Measurements from ENCODE around the gene WDR45. TPM values are rescaled to one million over a fixed set of nuclear protein-coding genes. Genes with fewer than 3 reads are reported as not detected.

The WDR45 gene
- total and polyA plus RNA-seq, 7 donors, result 49.5 to 102 (median 78.5) TPM

- H3K4me1 ChIP-seq, result no peaks in the 10 kb centered on the region
- intact Hi-C loops (cut with DNase I), result loop anchor here (10.0 kb wide), 1 partner anchor 65 kb away; the partner anchor contains the start of gene GPKOW
- no peaks in the 10 kb centered on the region for H3K36me3 ChIP-seq
- H3K27ac ChIP-seq, result no peak overlapping the region
- no peaks in the 10 kb centered on the region for H3K27me3 ChIP-seq
- no peaks in the 10 kb centered on the region for H3K9me3 ChIP-seq
- WGBS, 2 donors, result 18 to 65% methylated on average over 10 of the region's 10 CpGs
- no peak for DNase-seq
- TF ChIP-seq POLR2AphosphoS5 (IDR thresholded peaks at IDR 0.05), result no peak
- TF ChIP-seq EP300 (IDR thresholded peaks at IDR 0.05), result no peak
- TF ChIP-seq POLR2A (IDR thresholded peaks at IDR 0.05), result no peak
- TF ChIP-seq CTCF (IDR thresholded peaks at IDR 0.05), result no peak
- H3K4me3 ChIP-seq, result no peak overlapping the region
Measured at GRCh38 chrX:49059681-49060085, 20.0 kb downstream of the WDR45 start.

GRCh38 chrX:49059201-49059600 is 20.5 kb downstream of the WDR45 start:
- TF ChIP-seq POLR2A (IDR thresholded peaks at IDR 0.05), result no peak
- no peak for TF ChIP-seq EP300 (IDR thresholded peaks at IDR 0.05)
- TF ChIP-seq CTCF (IDR thresholded peaks at IDR 0.05), result no peak
- no peaks in the 10 kb centered on the region for H3K36me3 ChIP-seq
- H3K9me3 ChIP-seq, result no peaks in the 10 kb centered on the region
- no peaks in the 10 kb centered on the region for H3K27me3 ChIP-seq
- 26 to 49% methylated on average over 6 of the region's 6 CpGs for WGBS, 2 donors
- H3K4me3 ChIP-seq, result no peak overlapping the region
- H3K4me1 ChIP-seq, result peaks cover 0 to 4% (median 0%) of the 10 kb centered on the region in 4 donors
- peak overlapping the region in 1 of 4 donors; percentile 12 for H3K27ac ChIP-seq
- intact Hi-C loops (cut with DNase I), result no loop called here
- DNase-seq, result no peak

- DNase-seq, result no peak
- H3K27ac ChIP-seq, result peak within 1 kb of the TSS in 1 of 4 donors; percentile 12
- intact Hi-C loops (cut with DNase I), result no loop called here
- H3K27me3 ChIP-seq, result no peaks in the 10 kb centered on the region
- 18 to 60% methylated on average over 5 of the region's 5 CpGs for WGBS, 2 donors
- H3K9me3 ChIP-seq, result no peaks in the 10 kb centered on the region
- peaks cover 0 to 8% (median 0%) of the 10 kb centered on the region in 4 donors for H3K4me1 ChIP-seq
- no peak within 1 kb of the TSS for H3K4me3 ChIP-seq
- H3K36me3 ChIP-seq, result no peaks in the 10 kb centered on the region
- TF ChIP-seq POLR2A (IDR thresholded peaks at IDR 0.05) (no peak), EP300 (IDR thresholded peaks at IDR 0.05) (no peak), CTCF (IDR thresholded peaks at IDR 0.05) (no peak), POLR2AphosphoS5 (IDR thresholded peaks at IDR 0.05) (no peak)
Measured at GRCh38 chrX:49058794-49059193, 20.9 kb downstream of the WDR45 start, which contains the start of gene CCDC120. TSS of gene CCDC120 (plus strand) at chrX:49058999. CDS start at chrX:49062042, 3,043 bp downstream.

- H3K9me3 ChIP-seq, result no peaks in the 10 kb centered on the region
- no peaks in the 10 kb centered on the region for H3K27me3 ChIP-seq
- no peaks in the 10 kb centered on the region for H3K36me3 ChIP-seq
- H3K27ac ChIP-seq, result peak overlapping the region; percentile 80 to 89 (median 84)
- H3K4me3 ChIP-seq, result peak overlapping the region; percentile 58 to 71 (median 62)
- no peak for DNase-seq
- peaks cover 0 to 8% (median 0%) of the 10 kb centered on the region in 4 donors for H3K4me1 ChIP-seq
- no peak for TF ChIP-seq CTCF (IDR thresholded peaks at IDR 0.05)
- TF ChIP-seq POLR2AphosphoS5 (IDR thresholded peaks at IDR 0.05), result no peak
- TF ChIP-seq EP300 (IDR thresholded peaks at IDR 0.05), result no peak
- no peak for TF ChIP-seq POLR2A (IDR thresholded peaks at IDR 0.05)
- 91 to 92% methylated on average over 5 of the region's 5 CpGs for WGBS, 2 donors
- intact Hi-C loops (cut with DNase I), result no loop called here
Measured at GRCh38 chrX:49054073-49054762, 25.5 kb downstream of the WDR45 start.
